GM23338 (cell line): ENCODE data around the gene FRMD3. TPM values are rescaled to one million over a fixed set of nuclear protein-coding genes. Genes with fewer than 3 reads are reported as not detected.

Experiments used
- ATAC-seq: fragments of 200-7000 bp; cut with Tn5 transposase; 3 replicates; pipeline ENCODE4 v1.9.1; 2020
- DNase-seq: peaks from one replicate; pipeline ENCODE4 v3.0.0-alpha.2; 2015; ENCODE audit warnings: low spot score
- H2AFZ ChIP-seq: fragments of 200-600 bp; sonication (generic); 2 replicates; pipeline ENCODE4 v1.8.0; 2016; ENCODE audit warnings: antibody characterized with exemption, mild to moderate bottlenecking, moderate library complexity
- H3F3A ChIP-seq: fragments of 200-600 bp; sonication (generic); replicated peaks from 2 replicates; pipeline ENCODE4 v1.8.0; 2017; ENCODE audit warnings: antibody characterized with exemption, mixed run types, low read depth
- H3K27ac ChIP-seq: fragments of 200-600 bp; sonication (generic); 2 replicates; pipeline ENCODE4 v1.6.1; 2016; ENCODE audit warnings: low read depth
- H3K27me3 ChIP-seq: fragments of 200-600 bp; sonication (generic); 2 replicates; pipeline ENCODE4 v1.8.0; 2016; ENCODE audit warnings: mild to moderate bottlenecking, mixed run types, moderate library complexity; ENCODE audit not compliant: insufficient read depth
- H3K36me3 ChIP-seq: fragments of 200-600 bp; sonication (generic); 2 replicates; pipeline ENCODE4 v1.8.0; 2016; ENCODE audit warnings: mild to moderate bottlenecking; ENCODE audit not compliant: insufficient read depth
- H3K4me1 ChIP-seq: fragments of 200-600 bp; sonication (generic); 2 replicates; pipeline ENCODE4 v1.8.0; 2016; ENCODE audit warnings: mild to moderate bottlenecking, moderate library complexity; ENCODE audit not compliant: insufficient read depth
- H3K4me2 ChIP-seq: fragments of 200-600 bp; sonication (generic); 2 replicates; pipeline ENCODE4 v1.7.1; 2017; ENCODE audit warnings: mixed run types
- H3K4me3 ChIP-seq: fragments of 200-600 bp; sonication (generic); 2 replicates; pipeline ENCODE4 v1.6.1; 2016; ENCODE audit warnings: mixed run types
- H3K79me2 ChIP-seq: fragments of 200-600 bp; sonication (generic); replicated peaks from 2 replicates; pipeline ENCODE4 v1.8.0; 2017; ENCODE audit warnings: mild to moderate bottlenecking; ENCODE audit not compliant: insufficient read depth
- H3K9me2 ChIP-seq: fragments of 200-600 bp; sonication (generic); 2 replicates; pipeline ENCODE4 v1.8.0; 2017; ENCODE audit not compliant: insufficient read depth
- H4K20me1 ChIP-seq: fragments of 200-600 bp; sonication (generic); replicated peaks from 2 replicates; pipeline ENCODE4 v1.8.0; 2017; ENCODE audit warnings: mild to moderate bottlenecking; ENCODE audit not compliant: insufficient read depth
- H3K27ac Mint-ChIP-seq: 2 replicates; pipeline ENCODE4 v1.8.0; 2020; ENCODE audit warnings: inconsistent platforms, mild to moderate bottlenecking, moderate library complexity, mixed read lengths
- H3K27me3 Mint-ChIP-seq: 3 replicates; pipeline ENCODE4 v1.8.0; 2022; ENCODE audit warnings: low read depth, mild to moderate bottlenecking, moderate library complexity, mixed read lengths, inconsistent platforms; ENCODE audit not compliant: insufficient read depth, poor library complexity
- H3K36me3 Mint-ChIP-seq: 3 replicates; pipeline ENCODE4 v1.8.0; 2021; ENCODE audit warnings: low read depth, mild to moderate bottlenecking, inconsistent platforms, moderate library complexity, mixed read lengths
- H3K4me1 Mint-ChIP-seq: 3 replicates; pipeline ENCODE4 v1.8.0; 2020; ENCODE audit warnings: mild to moderate bottlenecking, inconsistent platforms, mixed read lengths
- H3K4me3 Mint-ChIP-seq: 3 replicates; pipeline ENCODE4 v1.8.0; 2021; ENCODE audit warnings: moderate library complexity, mild to moderate bottlenecking, inconsistent platforms, mixed read lengths
- H3K9me3 Mint-ChIP-seq: 3 replicates; pipeline ENCODE4 v1.8.0; 2020; ENCODE audit warnings: moderate library complexity, mild to moderate bottlenecking, inconsistent platforms, mixed read lengths
- EZH2 ChIP-seq: fragments of 200-600 bp; sonication (generic); IDR thresholded peaks from one replicate; pipeline ENCODE4 v1.8.0; 2017; ENCODE audit warnings: antibody characterized with exemption, mild to moderate bottlenecking, low read depth; ENCODE audit not compliant: unreplicated experiment
- EZH2phosphoT487 ChIP-seq: fragments of 200-600 bp; sonication (generic); IDR thresholded peaks from one replicate; pipeline ENCODE4 v1.8.1; 2018; ENCODE audit warnings: antibody characterized with exemption; ENCODE audit not compliant: unreplicated experiment
- JUNB ChIP-seq: IDR thresholded peaks from one replicate; pipeline ENCODE4 v1.6.1; 2016; ENCODE audit warnings: antibody characterized with exemption; ENCODE audit not compliant: unreplicated experiment
- NANOG ChIP-seq: IDR thresholded peaks from 2 replicates; pipeline ENCODE4 v1.6.1; 2016; ENCODE audit warnings: antibody characterized with exemption, borderline replicate concordance
- STAT1 ChIP-seq: IDR thresholded peaks from one replicate; pipeline ENCODE4 v1.6.1; 2016; ENCODE audit warnings: antibody characterized with exemption; ENCODE audit not compliant: unreplicated experiment
- ZNF331 ChIP-seq: fragments of 250-450 bp; sonication (Bioruptor Pico); IDR thresholded peaks from 2 replicates; pipeline ENCODE4 v1.5.0; 2020; ENCODE audit warnings: low read depth, mild to moderate bottlenecking, moderate library complexity
- polyA plus RNA-seq: library from polyadenylated mRNA; unstranded; fragments of >200 nt; fragmentation: Nextera tagmentation; extraction: Ambion mirVana; gene quantifications from 2 replicates; pipeline ENCODE4 v1.2.1, GENCODE V29; 2016
- total RNA-seq: library from RNA; depleted of rRNA; stranded (reverse); fragments of >200 nt; shearing (Covaris generic); gene quantifications from 2 replicates; pipeline ENCODE4 v1.2.3, GENCODE V29; 2014
- TF ChIP-seq, protein P1 (sequence below): IDR thresholded peaks from 2 replicates; pipeline ENCODE4 v1.6.1; 2016; ENCODE audit warnings: antibody characterized with exemption
- TF ChIP-seq, protein P2 (sequence below): IDR thresholded peaks from one replicate; pipeline ENCODE4 v1.6.1; 2018; ENCODE audit warnings: antibody characterized with exemption; ENCODE audit not compliant: unreplicated experiment
- TF ChIP-seq, protein P3 (sequence below): fragments of 250-450 bp; sonication (Bioruptor Pico); IDR thresholded peaks from 2 replicates; pipeline ENCODE4 v1.5.0; 2020; ENCODE audit warnings: mild to moderate bottlenecking, moderate library complexity

Gene FRMD3
- total and polyA plus RNA-seq, 2 experiments from 2014 or later = 0.47 to 1.2 TPM

DNA sequence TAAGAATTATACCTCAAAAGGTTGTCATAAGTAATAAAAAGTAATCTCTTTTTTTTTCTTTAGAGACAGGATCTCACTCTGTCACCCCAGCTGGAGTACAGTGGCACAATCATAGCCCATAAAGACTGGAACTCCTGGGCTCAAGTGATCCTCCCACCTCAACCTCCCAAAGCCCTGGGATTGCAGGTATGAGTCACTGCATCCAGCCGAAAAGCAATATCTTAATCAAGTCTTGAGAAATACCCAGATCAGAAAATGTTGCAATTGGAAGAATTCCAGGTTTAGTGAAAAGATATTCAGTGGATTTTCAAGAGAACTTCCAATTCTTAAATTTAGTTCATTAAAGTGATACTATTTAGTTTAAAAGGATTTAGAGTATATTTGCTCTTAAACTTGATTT is 43.8 kb upstream of the FRMD3 start:
- Histone ChIP-seq H3K79me2 (no peaks in the 10 kb centered on the region), H3K4me1 (peaks cover 3% of the 10 kb centered on the region; the same call in 1 of the 2 replicates), H3F3A (no peaks in the 10 kb centered on the region), H3K36me3 (no peaks in the 10 kb centered on the region), H4K20me1 (no peaks in the 10 kb centered on the region), H2AFZ (no peak overlapping the region), H3K4me3 (no peak overlapping the region), H3K4me2 (no peak overlapping the region), H3K27me3 (no peaks in the 10 kb centered on the region), H3K9me2 (no peaks in the 10 kb centered on the region), H3K27ac (no peak overlapping the region)
- Mint-ChIP-seq H3K4me3 (no peak overlapping the region), H3K9me3 (peaks cover 10% of the 10 kb centered on the region), H3K36me3 (peaks cover 10% of the 10 kb centered on the region), H3K27me3 (peaks cover 2% of the 10 kb centered on the region), H3K27ac (no peak overlapping the region), H3K4me1 (peaks cover 14% of the 10 kb centered on the region)
- DNase-seq (no peak), ATAC-seq (no peak)
- TF ChIP-seq EZH2 = no peak
- TF ChIP-seq, protein P1, sequence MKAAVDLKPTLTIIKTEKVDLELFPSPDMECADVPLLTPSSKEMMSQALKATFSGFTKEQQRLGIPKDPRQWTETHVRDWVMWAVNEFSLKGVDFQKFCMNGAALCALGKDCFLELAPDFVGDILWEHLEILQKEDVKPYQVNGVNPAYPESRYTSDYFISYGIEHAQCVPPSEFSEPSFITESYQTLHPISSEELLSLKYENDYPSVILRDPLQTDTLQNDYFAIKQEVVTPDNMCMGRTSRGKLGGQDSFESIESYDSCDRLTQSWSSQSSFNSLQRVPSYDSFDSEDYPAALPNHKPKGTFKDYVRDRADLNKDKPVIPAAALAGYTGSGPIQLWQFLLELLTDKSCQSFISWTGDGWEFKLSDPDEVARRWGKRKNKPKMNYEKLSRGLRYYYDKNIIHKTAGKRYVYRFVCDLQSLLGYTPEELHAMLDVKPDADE = no peak
- TF ChIP-seq EZH2phosphoT487 = no peak
- no peak for TF ChIP-seq NANOG
- TF ChIP-seq, protein P2, sequence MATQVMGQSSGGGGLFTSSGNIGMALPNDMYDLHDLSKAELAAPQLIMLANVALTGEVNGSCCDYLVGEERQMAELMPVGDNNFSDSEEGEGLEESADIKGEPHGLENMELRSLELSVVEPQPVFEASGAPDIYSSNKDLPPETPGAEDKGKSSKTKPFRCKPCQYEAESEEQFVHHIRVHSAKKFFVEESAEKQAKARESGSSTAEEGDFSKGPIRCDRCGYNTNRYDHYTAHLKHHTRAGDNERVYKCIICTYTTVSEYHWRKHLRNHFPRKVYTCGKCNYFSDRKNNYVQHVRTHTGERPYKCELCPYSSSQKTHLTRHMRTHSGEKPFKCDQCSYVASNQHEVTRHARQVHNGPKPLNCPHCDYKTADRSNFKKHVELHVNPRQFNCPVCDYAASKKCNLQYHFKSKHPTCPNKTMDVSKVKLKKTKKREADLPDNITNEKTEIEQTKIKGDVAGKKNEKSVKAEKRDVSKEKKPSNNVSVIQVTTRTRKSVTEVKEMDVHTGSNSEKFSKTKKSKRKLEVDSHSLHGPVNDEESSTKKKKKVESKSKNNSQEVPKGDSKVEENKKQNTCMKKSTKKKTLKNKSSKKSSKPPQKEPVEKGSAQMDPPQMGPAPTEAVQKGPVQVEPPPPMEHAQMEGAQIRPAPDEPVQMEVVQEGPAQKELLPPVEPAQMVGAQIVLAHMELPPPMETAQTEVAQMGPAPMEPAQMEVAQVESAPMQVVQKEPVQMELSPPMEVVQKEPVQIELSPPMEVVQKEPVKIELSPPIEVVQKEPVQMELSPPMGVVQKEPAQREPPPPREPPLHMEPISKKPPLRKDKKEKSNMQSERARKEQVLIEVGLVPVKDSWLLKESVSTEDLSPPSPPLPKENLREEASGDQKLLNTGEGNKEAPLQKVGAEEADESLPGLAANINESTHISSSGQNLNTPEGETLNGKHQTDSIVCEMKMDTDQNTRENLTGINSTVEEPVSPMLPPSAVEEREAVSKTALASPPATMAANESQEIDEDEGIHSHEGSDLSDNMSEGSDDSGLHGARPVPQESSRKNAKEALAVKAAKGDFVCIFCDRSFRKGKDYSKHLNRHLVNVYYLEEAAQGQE = no peak
- TF ChIP-seq ZNF331 (CRISPR knock-in tag) = no peak
- TF ChIP-seq JUNB = no peak
- TF ChIP-seq STAT1 = no peak
- TF ChIP-seq, protein P3, sequence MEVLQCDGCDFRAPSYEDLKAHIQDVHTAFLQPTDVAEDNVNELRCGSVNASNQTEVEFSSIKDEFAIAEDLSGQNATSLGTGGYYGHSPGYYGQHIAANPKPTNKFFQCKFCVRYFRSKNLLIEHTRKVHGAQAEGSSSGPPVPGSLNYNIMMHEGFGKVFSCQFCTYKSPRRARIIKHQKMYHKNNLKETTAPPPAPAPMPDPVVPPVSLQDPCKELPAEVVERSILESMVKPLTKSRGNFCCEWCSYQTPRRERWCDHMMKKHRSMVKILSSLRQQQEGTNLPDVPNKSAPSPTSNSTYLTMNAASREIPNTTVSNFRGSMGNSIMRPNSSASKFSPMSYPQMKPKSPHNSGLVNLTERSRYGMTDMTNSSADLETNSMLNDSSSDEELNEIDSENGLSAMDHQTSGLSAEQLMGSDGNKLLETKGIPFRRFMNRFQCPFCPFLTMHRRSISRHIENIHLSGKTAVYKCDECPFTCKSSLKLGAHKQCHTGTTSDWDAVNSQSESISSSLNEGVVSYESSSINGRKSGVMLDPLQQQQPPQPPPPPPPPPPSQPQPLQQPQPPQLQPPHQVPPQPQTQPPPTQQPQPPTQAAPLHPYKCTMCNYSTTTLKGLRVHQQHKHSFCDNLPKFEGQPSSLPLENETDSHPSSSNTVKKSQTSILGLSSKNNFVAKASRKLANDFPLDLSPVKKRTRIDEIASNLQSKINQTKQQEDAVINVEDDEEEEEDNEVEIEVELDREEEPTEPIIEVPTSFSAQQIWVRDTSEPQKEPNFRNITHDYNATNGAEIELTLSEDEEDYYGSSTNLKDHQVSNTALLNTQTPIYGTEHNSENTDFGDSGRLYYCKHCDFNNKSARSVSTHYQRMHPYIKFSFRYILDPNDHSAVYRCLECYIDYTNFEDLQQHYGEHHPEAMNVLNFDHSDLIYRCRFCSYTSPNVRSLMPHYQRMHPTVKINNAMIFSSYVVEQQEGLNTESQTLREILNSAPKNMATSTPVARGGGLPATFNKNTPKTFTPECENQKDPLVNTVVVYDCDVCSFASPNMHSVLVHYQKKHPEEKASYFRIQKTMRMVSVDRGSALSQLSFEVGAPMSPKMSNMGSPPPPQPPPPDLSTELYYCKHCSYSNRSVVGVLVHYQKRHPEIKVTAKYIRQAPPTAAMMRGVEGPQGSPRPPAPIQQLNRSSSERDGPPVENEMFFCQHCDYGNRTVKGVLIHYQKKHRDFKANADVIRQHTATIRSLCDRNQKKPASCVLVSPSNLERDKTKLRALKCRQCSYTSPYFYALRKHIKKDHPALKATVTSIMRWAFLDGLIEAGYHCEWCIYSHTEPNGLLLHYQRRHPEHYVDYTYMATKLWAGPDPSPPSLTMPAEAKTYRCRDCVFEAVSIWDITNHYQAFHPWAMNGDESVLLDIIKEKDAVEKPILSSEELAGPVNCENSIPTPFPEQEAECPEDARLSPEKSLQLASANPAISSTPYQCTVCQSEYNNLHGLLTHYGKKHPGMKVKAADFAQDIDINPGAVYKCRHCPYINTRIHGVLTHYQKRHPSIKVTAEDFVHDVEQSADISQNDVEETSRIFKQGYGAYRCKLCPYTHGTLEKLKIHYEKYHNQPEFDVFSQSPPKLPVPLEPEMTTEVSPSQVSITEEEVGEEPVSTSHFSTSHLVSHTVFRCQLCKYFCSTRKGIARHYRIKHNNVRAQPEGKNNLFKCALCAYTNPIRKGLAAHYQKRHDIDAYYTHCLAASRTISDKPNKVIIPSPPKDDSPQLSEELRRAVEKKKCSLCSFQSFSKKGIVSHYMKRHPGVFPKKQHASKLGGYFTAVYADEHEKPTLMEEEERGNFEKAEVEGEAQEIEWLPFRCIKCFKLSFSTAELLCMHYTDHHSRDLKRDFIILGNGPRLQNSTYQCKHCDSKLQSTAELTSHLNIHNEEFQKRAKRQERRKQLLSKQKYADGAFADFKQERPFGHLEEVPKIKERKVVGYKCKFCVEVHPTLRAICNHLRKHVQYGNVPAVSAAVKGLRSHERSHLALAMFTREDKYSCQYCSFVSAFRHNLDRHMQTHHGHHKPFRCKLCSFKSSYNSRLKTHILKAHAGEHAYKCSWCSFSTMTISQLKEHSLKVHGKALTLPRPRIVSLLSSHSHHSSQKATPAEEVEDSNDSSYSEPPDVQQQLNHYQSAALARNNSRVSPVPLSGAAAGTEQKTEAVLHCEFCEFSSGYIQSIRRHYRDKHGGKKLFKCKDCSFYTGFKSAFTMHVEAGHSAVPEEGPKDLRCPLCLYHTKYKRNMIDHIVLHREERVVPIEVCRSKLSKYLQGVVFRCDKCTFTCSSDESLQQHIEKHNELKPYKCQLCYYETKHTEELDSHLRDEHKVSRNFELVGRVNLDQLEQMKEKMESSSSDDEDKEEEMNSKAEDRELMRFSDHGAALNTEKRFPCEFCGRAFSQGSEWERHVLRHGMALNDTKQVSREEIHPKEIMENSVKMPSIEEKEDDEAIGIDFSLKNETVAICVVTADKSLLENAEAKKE (CRISPR knock-in tag) = no peak
